Stimulated activated CD8-positive, alpha-beta memory T cell treated with anti-CD3 and anti-CD28 coated beads, Interleukin-12 subunit alpha, Interleukin-12 subunit beta, amount 100 ng/mL, for 1 hour (primary cell): ENCODE results near the gene KLF13.

Source experiments
- DNase-seq: peaks from one replicate; pipeline ENCODE4 v3.0.0-alpha.2; 2020; ENCODE audit warnings: low read depth

KLF13 gene

DNA sequence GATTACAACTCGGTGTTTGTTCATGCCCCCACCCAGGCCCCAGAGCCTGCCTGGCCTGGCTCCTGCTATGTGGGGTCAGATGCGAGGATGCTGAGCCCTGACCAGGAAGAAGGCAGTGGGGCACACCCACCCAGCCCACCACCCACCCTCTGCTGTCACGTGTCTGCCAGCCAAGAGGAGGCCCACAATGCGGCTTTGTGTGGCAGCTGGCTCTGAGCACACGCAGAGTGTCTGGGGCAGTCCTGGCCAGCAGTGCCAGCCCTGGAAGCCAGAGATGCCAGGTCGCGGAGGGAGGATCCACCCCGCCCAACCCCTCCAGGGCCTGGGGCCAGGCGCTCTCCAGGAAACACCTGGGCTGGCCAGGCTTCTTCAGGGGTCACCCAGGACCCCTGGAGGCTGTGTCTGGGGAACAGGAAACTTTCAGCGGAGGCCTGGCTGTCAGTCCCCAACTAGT lies 26.4 kb upstream of the KLF13 start:
- DNase-seq, result no peak

GRCh38 chr15:31300981-31301672 lies 25.5 kb upstream of the KLF13 start:
- no peak for DNase-seq

GRCh38 chr15:31301673-31301990 lies 25.0 kb upstream of the KLF13 start:
- DNase-seq, result no peak

GRCh38 chr15:31302029-31302657 lies 24.5 kb upstream of the KLF13 start:
- DNase-seq, result no peak

GRCh38 chr15:31302778-31303725 lies 23.6 kb upstream of the KLF13 start:
- DNase-seq, result no peak

- no peak for DNase-seq
Observed at GRCh38 chr15:31303726-31304648, 22.6 kb upstream of the KLF13 start.

GRCh38 chr15:31304751-31305365 lies 21.8 kb upstream of the KLF13 start:
- DNase-seq, result no peak

DNA sequence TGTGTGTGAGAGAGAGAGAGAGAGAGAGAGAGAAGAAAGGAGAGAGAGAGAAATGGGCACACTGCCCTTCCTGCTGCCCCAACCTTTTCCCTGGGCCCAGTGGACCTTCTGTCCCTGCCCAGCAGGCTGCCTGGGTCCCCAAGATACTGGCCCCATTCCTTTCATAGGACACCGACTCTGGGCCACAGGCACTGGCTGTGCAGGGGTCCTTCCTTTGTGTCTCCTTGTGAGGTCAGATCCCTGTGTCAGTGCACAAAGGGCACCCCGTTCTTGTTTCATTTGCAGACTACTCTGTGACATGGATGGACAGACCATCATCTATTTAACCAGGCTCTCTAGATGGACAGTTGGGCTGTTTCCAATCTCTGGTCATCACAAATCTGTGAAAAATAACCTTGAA lies 21.3 kb upstream of the KLF13 start:
- no peak for DNase-seq

GRCh38 chr15:31305796-31306425 lies 20.7 kb upstream of the KLF13 start:
- no peak for DNase-seq

DNA sequence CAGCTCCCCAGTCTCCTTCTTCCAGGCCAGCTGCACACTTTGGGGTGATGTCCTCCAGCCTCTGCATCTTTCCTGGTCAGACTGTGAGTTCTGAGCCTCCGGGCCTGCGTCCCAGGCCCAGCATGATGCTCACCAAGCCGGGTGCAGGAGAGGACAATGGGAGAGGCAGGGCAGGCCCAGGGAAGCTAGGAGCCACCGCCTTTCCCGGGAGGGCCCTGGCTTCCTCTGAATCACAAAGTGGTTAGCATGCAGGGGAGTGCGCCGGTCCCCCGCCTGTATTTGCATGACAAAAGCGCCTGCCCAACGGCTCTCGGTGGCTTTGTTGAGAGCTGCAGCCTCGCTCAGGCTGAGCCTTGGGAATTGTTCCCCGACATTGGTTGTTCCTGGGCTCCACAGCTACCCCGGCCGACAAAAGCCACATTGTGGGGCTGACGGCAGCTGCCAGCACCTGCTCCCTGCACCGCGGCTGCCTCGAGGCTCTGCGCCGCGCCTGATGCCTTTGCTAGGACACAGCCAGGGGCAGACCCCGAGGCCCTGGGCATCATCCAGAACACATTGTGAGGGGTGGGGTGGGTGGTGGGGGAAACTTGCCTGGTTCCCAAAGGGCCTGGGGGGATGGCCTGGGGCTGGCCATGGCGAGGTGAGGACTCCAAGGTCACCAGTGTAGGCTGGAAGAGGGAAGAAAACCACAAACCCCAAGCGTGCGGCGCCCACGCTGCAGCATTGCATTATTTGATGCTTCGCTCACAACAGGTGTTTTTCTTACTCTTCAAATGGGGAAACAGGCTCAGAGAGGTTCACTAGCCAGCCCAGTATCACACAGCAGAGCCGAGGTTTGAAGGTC lies 20.0 kb upstream of the KLF13 start:
- DNase-seq, result no peak

- DNase-seq, result no peak
Observed at GRCh38 chr15:31307270-31308184, 19.1 kb upstream of the KLF13 start.

DNA sequence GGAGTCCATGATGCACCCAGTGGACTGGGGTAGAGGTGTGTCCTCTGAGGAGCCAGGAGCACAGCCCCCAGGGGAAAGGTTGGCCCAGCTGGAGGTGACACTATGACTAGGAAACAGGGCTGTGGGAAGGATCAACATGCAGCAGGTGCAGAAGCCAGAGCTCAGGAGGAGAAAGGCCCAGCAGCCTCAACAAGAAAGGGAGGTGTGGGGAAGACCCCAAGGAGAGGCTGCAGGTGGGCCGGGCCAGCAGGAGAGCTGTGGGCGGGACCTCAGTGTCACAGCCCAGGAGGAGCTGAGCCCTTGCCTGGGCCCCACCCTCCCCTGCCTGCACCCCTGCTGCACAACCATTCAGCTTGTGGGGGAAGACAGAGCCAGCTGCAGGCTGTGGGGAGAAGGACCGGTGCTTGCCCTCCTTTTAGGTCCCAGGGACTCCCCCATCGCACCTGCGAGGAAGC lies 18.4 kb upstream of the KLF13 start:
- DNase-seq, result no peak

GRCh38 chr15:31309893-31310606 lies 16.6 kb upstream of the KLF13 start:
- DNase-seq, result no peak

- DNase-seq, result no peak
Observed at GRCh38 chr15:31311735-31312619, 14.7 kb upstream of the KLF13 start.

- DNase-seq, result no peak
Observed at GRCh38 chr15:31313223-31313622, 13.4 kb upstream of the KLF13 start.

- no peak for DNase-seq
Observed at GRCh38 chr15:31314380-31314779, 12.3 kb upstream of the KLF13 start.
